MG63 (cell line): Measurements from ENCODE around the gene GRB10. TPM values are rescaled to one million over a fixed set of nuclear protein-coding genes. Genes with fewer than 3 reads are reported as not detected.

Experiments
- DNase-seq: peaks from one replicate; pipeline ENCODE4 v3.0.0-alpha.2; 2020
- H3K27me3 ChIP-seq: fragments of 250-450 bp; sonication (Bioruptor Pico); 2 replicates; pipeline ENCODE4 v1.5.1; 2020; ENCODE audit warnings: mild to moderate bottlenecking, moderate library complexity
- H3K36me3 ChIP-seq: fragments of 250-450 bp; sonication (Bioruptor Pico); 2 replicates; pipeline ENCODE4 v1.5.1; 2020; ENCODE audit warnings: mild to moderate bottlenecking, moderate library complexity
- H3K4me3 ChIP-seq: fragments of 250-450 bp; sonication (Bioruptor Pico); 2 replicates; pipeline ENCODE4 v1.5.1; 2020; ENCODE audit warnings: mild to moderate bottlenecking, moderate library complexity
- H3K9me3 ChIP-seq: fragments of 250-450 bp; sonication (Bioruptor Pico); 2 replicates; pipeline ENCODE4 v1.5.1; 2020; ENCODE audit warnings: mild to moderate bottlenecking, moderate library complexity
- total RNA-seq: library from RNA; depleted of rRNA; stranded (reverse); fragments of >200 nt; shearing (Covaris generic); gene quantifications from 2 replicates; pipeline ENCODE4 v1.2.3, GENCODE V29; 2014; ENCODE audit warnings: low replicate concordance

The GRB10 gene
- total RNA-seq, 1 experiment from 2014 or later: 33.1 TPM

- Histone ChIP-seq H3K9me3 (no peaks in the 10 kb centered on the region; the same call in 1 of the 2 replicates), H3K4me3 (no peak overlapping the region), H3K27me3 (no peaks in the 10 kb centered on the region), H3K36me3 (no peaks in the 10 kb centered on the region)
- DNase-seq: no peak
These were observed 25.7 kb upstream of the GRB10 start for GRCh38 chr7:50808282-50808888.

DNA sequence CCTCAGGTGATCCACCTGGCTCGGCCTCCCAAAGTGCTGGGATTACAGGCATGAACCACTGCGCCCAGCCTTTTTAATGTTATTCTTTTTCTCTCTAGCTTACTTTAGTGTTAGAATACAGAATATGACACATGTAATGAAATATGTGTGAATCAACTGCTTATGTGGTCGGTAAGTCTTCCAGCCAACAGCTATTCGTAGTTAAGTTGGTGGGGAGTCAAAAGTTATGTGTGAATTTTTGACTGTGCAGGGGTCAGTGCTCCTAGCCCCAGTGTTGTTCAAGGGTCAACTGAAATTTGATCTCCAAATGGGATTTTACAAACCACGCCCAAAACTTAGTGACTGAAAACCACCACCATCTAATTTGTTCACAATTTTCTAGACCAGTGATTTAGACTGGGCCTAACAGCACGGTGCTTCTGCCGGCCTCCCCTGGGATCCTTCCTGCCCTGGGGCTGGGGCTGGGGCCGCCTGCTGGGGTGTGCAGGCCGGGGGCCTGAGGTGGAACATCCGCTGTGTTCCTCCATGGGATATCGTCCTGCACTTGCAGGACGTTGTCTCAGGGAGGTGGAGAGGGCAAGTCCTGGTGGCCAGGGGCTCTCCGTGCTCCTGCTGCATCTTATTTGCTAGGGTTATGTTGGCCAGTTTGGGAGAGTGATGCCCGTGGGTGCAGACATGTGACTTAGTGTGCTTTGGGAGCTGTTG lies 24.5 kb upstream of the GRB10 start:
- no peak overlapping the region for H3K4me3 ChIP-seq
- H3K27me3 ChIP-seq: no peaks in the 10 kb centered on the region
- no peaks in the 10 kb centered on the region; the same call in 1 of the 2 replicates for H3K9me3 ChIP-seq
- DNase-seq: peak; percentile 47
- H3K36me3 ChIP-seq: no peaks in the 10 kb centered on the region

- no peaks in the 10 kb centered on the region for H3K27me3 ChIP-seq
- no peak overlapping the region for H3K4me3 ChIP-seq
- no peaks in the 10 kb centered on the region; the same call in 1 of the 2 replicates for H3K9me3 ChIP-seq
- no peak for DNase-seq
- no peaks in the 10 kb centered on the region for H3K36me3 ChIP-seq
These were observed 23.4 kb upstream of the GRB10 start for GRCh38 chr7:50806143-50806542.

DNA sequence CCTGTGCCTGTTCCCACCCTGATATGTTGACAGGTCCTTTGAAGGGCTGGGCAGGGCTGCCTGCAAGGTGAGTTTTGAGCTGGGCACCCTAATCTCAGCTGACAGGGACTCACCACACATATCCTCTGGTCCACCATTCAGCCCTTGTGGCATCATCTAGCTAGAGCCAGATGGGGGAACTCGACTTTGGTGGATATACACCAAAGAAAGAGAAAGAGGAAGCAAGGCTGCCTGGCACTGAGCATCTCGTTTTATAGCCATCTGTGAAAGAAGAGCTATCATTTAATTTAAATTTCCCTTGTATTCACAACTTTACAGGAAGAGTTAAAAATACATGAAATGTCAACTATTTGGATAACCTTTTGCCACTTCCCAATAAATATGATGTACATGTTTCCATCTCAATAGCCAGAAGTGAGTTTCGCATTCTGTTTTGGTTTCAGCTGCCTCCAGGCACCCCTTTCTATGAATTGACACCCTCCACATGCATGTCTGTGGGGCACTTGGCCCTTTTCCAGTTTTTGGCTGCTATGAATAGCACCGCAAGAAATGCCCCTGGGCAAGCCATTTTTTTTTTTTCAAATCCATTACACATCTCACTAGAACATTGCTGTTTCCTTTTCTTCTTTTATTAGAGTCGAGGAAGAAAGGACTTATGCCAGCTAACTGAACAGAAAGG lies 22.9 kb upstream of the GRB10 start:
- no peak overlapping the region for H3K4me3 ChIP-seq
- no peaks in the 10 kb centered on the region; the same call in 1 of the 2 replicates for H3K9me3 ChIP-seq
- H3K27me3 ChIP-seq: no peaks in the 10 kb centered on the region
- H3K36me3 ChIP-seq: no peaks in the 10 kb centered on the region
- DNase-seq: no peak

- no peaks in the 10 kb centered on the region for H3K36me3 ChIP-seq
- no peaks in the 10 kb centered on the region for H3K27me3 ChIP-seq
- H3K4me3 ChIP-seq: no peak overlapping the region
- DNase-seq: peak; percentile 49
- H3K9me3 ChIP-seq: peaks cover 1% of the 10 kb centered on the region
These were observed 21.0 kb upstream of the GRB10 start for GRCh38 chr7:50803359-50804337.

DNA sequence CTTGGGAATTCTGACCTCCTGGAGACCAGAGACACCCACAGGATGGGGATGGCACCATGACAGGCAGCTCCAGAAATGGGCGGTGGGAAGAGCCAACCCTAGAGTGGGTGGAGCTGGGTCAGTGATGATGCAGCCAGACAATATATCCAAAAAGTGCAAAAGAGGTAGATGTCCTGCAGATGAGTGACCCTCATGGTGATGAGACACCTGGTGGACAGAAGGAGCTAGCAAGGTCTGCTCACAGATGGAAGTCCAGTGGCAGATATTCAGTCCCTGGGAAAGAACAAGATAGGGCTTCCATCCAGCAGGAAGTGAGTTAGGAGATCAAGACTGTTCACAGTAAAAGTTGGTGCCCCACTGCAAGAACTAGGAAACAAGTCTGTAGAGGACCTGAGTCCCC lies 19.2 kb upstream of the GRB10 start:
- Histone ChIP-seq H3K4me3 (no peak overlapping the region), H3K9me3 (peaks cover 4% of the 10 kb centered on the region), H3K27me3 (no peaks in the 10 kb centered on the region), H3K36me3 (no peaks in the 10 kb centered on the region)
- DNase-seq: no peak

GRCh38 chr7:50799873-50800272 lies 17.2 kb upstream of the GRB10 start:
- no peaks in the 10 kb centered on the region for H3K36me3 ChIP-seq
- peaks cover 4% of the 10 kb centered on the region for H3K9me3 ChIP-seq
- no peaks in the 10 kb centered on the region for H3K27me3 ChIP-seq
- H3K4me3 ChIP-seq: no peak overlapping the region
- no peak for DNase-seq

GRCh38 chr7:50798126-50798525 lies 15.4 kb upstream of the GRB10 start:
- Histone ChIP-seq H3K36me3 (no peaks in the 10 kb centered on the region), H3K9me3 (peaks cover 4% of the 10 kb centered on the region), H3K27me3 (no peaks in the 10 kb centered on the region), H3K4me3 (no peak overlapping the region)
- DNase-seq: no peak

GRCh38 chr7:50795831-50796230 lies 13.1 kb upstream of the GRB10 start:
- DNase-seq: no peak
- Histone ChIP-seq H3K36me3 (peaks cover 5% of the 10 kb centered on the region), H3K9me3 (peaks cover 4% of the 10 kb centered on the region), H3K4me3 (no peak overlapping the region), H3K27me3 (no peaks in the 10 kb centered on the region)

DNA sequence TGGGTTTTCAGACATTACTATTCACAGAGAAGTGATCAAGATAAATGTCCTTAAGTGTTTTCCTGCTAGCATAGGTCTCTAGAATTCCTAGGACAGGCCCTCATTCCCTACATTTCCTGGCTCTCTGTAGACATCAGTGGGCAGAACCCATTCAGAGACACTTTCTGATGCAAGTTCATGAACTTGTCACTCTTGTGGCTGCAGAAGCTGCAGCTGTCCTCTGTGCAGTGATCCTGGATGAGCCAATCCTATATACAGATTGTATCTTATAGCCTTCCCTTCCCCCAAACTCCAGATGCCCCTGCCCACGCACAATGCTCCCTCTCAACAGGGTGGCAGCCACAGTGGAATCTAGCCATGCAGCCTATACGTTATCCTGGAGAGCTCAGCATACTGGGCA lies 12.6 kb upstream of the GRB10 start:
- no peak overlapping the region for H3K4me3 ChIP-seq
- H3K27me3 ChIP-seq: no peaks in the 10 kb centered on the region
- peaks cover 4% of the 10 kb centered on the region for H3K9me3 ChIP-seq
- DNase-seq: no peak
- H3K36me3 ChIP-seq: peaks cover 7% of the 10 kb centered on the region

GRCh38 chr7:50793947-50794570 lies 11.4 kb upstream of the GRB10 start:
- Histone ChIP-seq H3K27me3 (no peaks in the 10 kb centered on the region), H3K4me3 (peak overlapping the region; percentile 44), H3K9me3 (peaks cover 4% of the 10 kb centered on the region), H3K36me3 (peaks cover 12% of the 10 kb centered on the region)
- DNase-seq: no peak

DNA sequence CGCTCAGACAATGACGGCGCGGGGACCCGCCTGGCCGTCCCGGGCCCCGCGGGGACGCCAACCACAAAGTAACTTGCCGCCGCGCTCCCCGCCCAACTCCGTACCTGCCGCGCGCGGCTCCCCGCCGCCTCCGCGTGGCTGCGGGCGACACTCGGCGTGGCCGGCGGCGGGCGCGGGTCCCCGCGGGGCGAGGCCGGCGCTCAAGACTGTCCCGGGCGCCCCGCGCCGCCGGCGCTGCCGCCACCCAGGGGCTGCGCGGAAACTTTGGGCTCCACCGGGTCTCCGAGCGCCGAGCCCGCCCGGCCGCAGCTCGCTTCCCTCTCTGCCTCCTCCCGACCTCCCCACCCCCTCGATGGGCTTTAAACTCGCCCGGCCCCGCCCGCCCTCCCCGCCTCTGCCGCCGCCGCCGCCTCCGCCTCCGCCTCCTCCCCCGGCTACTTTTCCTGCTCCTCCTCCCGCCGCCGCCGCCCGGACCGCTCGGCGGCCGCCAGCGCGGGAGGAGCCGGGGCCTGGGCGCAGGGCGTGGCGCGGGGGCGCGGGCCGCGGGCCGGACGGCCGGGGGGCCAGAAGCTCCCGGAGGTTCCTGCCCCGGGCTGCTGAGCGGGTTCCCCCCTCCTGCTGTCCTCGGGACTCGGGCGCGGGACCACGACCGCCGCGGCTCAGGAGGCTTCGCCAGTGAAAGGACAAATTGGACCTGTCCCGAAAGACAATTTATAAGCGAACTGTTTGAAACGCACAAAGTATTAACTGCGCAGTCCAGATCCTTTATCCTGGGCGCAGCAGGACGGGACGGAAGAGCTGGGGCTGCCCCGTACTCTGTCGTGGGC lies 10.6 kb upstream of the GRB10 start:
- H3K27me3 ChIP-seq: no peaks in the 10 kb centered on the region
- no peaks in the 10 kb centered on the region for H3K9me3 ChIP-seq
- peaks cover 16% of the 10 kb centered on the region for H3K36me3 ChIP-seq
- H3K4me3 ChIP-seq: peak overlapping the region; percentile 78
- DNase-seq: peak; percentile 82

GRCh38 chr7:50792342-50793119 lies 9.8 kb upstream of the GRB10 start:
- peak; percentile 67 for DNase-seq
- Histone ChIP-seq H3K9me3 (no peaks in the 10 kb centered on the region), H3K4me3 (peak overlapping the region; percentile 78), H3K27me3 (no peaks in the 10 kb centered on the region), H3K36me3 (peaks cover 16% of the 10 kb centered on the region)

GRCh38 chr7:50791938-50792341 lies 9.2 kb upstream of the GRB10 start:
- no peaks in the 10 kb centered on the region for H3K27me3 ChIP-seq
- peak overlapping the region; percentile 78 for H3K4me3 ChIP-seq
- H3K9me3 ChIP-seq: no peaks in the 10 kb centered on the region
- DNase-seq: no peak
- peaks cover 16% of the 10 kb centered on the region for H3K36me3 ChIP-seq
